NK-92 (cell line): ENCODE data around the gene KIF13A.
"Not testable (repeated sequence)": the region's sequence is repeated elsewhere in the genome, so short reads cannot be mapped to it uniquely, and the experiment has no call there.

Source experiments
- DNase-seq: peaks from one replicate; lab custom pipeline; 2025; ENCODE audit not compliant: unreplicated experiment; lab: John Stamatoyannopoulos, UW

Gene KIF13A

GRCh38 chr6:17987447-17987696 is at the start of gene KIF13A:
Gene KIF13A (minus strand): TSS chr6:17987635. CDS start chr6:17987463, 172 bp downstream.
- no peak for DNase-seq

GRCh38 chr6:18036781-18037180 is 49.3 kb upstream of the KIF13A start:
- no peak for DNase-seq

- no peak for DNase-seq
Measured at GRCh38 chr6:18035330-18035854, 48.0 kb upstream of the KIF13A start.

GRCh38 chr6:18034798-18035202 is 47.4 kb upstream of the KIF13A start:
- DNase-seq: no peak

GRCh38 chr6:18031680-18032256 is 44.3 kb upstream of the KIF13A start:
- DNase-seq: no peak

GRCh38 chr6:18031189-18031588 is 43.8 kb upstream of the KIF13A start:
- DNase-seq: no peak

GRCh38 chr6:18028332-18028731 is 40.9 kb upstream of the KIF13A start:
- DNase-seq: no peak

- no peak for DNase-seq
Measured at GRCh38 chr6:18025596-18025995, 38.2 kb upstream of the KIF13A start.

GRCh38 chr6:18024876-18025275 is 37.4 kb upstream of the KIF13A start:
- no peak for DNase-seq

- no peak for DNase-seq
Measured at GRCh38 chr6:18023891-18024290, 36.5 kb upstream of the KIF13A start.

GRCh38 chr6:18022398-18023231 is 35.2 kb upstream of the KIF13A start:
- DNase-seq: no peak

GRCh38 chr6:18021166-18021850 is 33.9 kb upstream of the KIF13A start:
- no peak for DNase-seq

GRCh38 chr6:18020545-18020944 is 33.1 kb upstream of the KIF13A start:
- DNase-seq: not testable (repeated sequence)

GRCh38 chr6:18019539-18020534 is 32.4 kb upstream of the KIF13A start:
- DNase-seq: no peak

GRCh38 chr6:18019133-18019532 is 31.7 kb upstream of the KIF13A start:
- DNase-seq: not testable (repeated sequence)

GRCh38 chr6:18016698-18017097 is 29.3 kb upstream of the KIF13A start:
- DNase-seq: no peak

- no peak for DNase-seq
Measured at GRCh38 chr6:18016133-18016532, 28.7 kb upstream of the KIF13A start.

- no peak for DNase-seq
Measured at GRCh38 chr6:18011287-18011686, 23.9 kb upstream of the KIF13A start.

- DNase-seq: not testable (repeated sequence)
Measured at GRCh38 chr6:18010540-18010939, 23.1 kb upstream of the KIF13A start.

- no peak for DNase-seq
Measured at GRCh38 chr6:18004256-18004985, 17.0 kb upstream of the KIF13A start.
